ENCODE results near the gene CDKN1B.
A peak's percentile ranks its signal among the peaks of the same experiment; 100 is the strongest.

CDKN1B gene

DNA sequence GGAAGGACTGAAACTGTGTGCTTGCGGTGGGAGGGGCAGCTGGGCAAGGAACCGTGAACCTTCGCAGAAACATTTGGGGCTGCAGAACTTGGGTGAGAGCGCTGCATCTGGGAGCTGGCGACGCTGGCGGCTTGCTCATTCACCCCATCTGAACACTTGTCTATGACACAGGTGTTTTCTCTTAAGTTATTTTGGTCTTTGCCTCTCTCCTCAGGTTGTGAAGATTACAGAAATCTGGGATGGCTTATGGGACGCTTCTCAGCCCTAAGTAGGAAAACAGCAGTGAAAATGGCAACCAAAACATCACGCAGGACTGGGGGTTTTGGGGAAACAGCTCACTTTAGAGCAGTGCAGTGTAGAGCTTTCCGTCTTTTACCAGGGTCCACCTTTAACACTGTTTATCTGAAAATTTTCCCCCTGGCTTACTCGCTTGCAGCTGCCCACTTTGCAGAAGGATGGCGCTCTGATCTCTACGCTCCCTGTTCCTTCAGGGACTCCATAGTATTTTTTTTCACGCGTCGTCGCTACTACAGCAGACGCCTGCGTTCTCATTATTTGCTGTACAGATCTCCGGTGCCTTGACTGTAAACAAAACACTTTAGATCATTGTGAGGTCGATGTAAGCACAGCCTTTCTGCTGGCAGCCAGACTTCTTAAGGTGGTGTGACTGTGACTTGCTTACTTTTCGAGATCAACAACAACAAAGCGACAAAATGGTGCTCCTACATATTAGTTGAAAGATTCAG lies 2.7 kb upstream of the CDKN1B start:
- Histone ChIP-seq H3K79me2 (ENCODE audit: insufficient read depth, low read length) (peaks cover 21% of the 10 kb centered on the region), H3K9ac (ENCODE audit: low read length) (peak overlapping the region; percentile 92), H3F3A (ENCODE audit: insufficient read depth, low read length) (no peaks in the 10 kb centered on the region), H3K36me3 (ENCODE audit: insufficient read depth, low read length) (peaks cover 17% of the 10 kb centered on the region), H2AFZ (ENCODE audit: low read length) (no peak overlapping the region), H3K9me2 (ENCODE audit: low read depth, low read length) (no peaks in the 10 kb centered on the region), H3K4me3 (ENCODE audit: low read depth, low read length, poor library complexity, severe bottlenecking) (peak overlapping the region; percentile 88), H3K27ac (ENCODE audit: low read depth, low read length, poor library complexity, severe bottlenecking) (peak overlapping the region; percentile 98), H3K9me3 (ENCODE audit: low read length) (no peaks in the 10 kb centered on the region), H4K20me1 (ENCODE audit: insufficient read depth, low read length) (no peaks in the 10 kb centered on the region), H3K4me2 (ENCODE audit: low read length) (peak overlapping the region; percentile 83), H3K4me1 (ENCODE audit: insufficient read depth, low read length, severe bottlenecking) (peaks cover 40% of the 10 kb centered on the region), H3K27me3 (ENCODE audit: insufficient read depth, low read length) (no peaks in the 10 kb centered on the region)
- TF ChIP-seq, protein P1, sequence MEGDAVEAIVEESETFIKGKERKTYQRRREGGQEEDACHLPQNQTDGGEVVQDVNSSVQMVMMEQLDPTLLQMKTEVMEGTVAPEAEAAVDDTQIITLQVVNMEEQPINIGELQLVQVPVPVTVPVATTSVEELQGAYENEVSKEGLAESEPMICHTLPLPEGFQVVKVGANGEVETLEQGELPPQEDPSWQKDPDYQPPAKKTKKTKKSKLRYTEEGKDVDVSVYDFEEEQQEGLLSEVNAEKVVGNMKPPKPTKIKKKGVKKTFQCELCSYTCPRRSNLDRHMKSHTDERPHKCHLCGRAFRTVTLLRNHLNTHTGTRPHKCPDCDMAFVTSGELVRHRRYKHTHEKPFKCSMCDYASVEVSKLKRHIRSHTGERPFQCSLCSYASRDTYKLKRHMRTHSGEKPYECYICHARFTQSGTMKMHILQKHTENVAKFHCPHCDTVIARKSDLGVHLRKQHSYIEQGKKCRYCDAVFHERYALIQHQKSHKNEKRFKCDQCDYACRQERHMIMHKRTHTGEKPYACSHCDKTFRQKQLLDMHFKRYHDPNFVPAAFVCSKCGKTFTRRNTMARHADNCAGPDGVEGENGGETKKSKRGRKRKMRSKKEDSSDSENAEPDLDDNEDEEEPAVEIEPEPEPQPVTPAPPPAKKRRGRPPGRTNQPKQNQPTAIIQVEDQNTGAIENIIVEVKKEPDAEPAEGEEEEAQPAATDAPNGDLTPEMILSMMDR (IDR thresholded peaks at IDR 0.05; ENCODE audit: low read length), result peak; percentile 50
- TF ChIP-seq EZH2 (IDR thresholded peaks at IDR 0.05; ENCODE audit: borderline replicate concordance, low read length), result no peak

DNA sequence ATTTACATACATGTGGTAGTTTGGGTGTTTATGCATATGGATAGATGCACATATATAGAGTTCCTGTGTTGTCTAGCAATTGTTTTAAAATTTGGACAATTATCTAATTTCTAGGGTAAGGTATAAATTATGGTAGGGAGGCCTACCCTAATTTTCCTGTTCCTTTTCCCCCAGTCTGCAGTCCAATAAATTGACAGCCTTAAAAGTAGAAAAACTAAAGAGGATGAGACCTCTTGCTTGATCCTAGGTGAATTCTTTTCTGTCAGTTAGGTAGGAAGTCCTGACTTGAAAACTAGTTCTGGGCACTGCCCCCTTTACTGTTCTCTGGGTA lies 2.1 kb upstream of the CDKN1B start:
- peak overlapping the region; percentile 88 for H3K4me3 ChIP-seq (ENCODE audit: low read depth, low read length, poor library complexity, severe bottlenecking)
- peaks cover 23% of the 10 kb centered on the region for H3K36me3 ChIP-seq (ENCODE audit: insufficient read depth, low read length)
- H2AFZ ChIP-seq (ENCODE audit: low read length), result no peak overlapping the region
- H3K4me2 ChIP-seq (ENCODE audit: low read length), result peak overlapping the region; percentile 83
- TF ChIP-seq, protein P1 (IDR thresholded peaks at IDR 0.05; ENCODE audit: low read length), result no peak
- TF ChIP-seq EZH2 (IDR thresholded peaks at IDR 0.05; ENCODE audit: borderline replicate concordance, low read length), result no peak
- H4K20me1 ChIP-seq (ENCODE audit: insufficient read depth, low read length), result no peaks in the 10 kb centered on the region
- peaks cover 27% of the 10 kb centered on the region for H3K79me2 ChIP-seq (ENCODE audit: insufficient read depth, low read length)
- H3K27ac ChIP-seq (ENCODE audit: low read depth, low read length, poor library complexity, severe bottlenecking), result peak overlapping the region; percentile 98
- no peaks in the 10 kb centered on the region for H3K27me3 ChIP-seq (ENCODE audit: insufficient read depth, low read length)
- peaks cover 47% of the 10 kb centered on the region for H3K4me1 ChIP-seq (ENCODE audit: insufficient read depth, low read length, severe bottlenecking)
- peak overlapping the region; percentile 92 for H3K9ac ChIP-seq (ENCODE audit: low read length)
- H3F3A ChIP-seq (ENCODE audit: insufficient read depth, low read length), result no peaks in the 10 kb centered on the region; the same call in 1 of the 2 replicates
- no peaks in the 10 kb centered on the region for H3K9me3 ChIP-seq (ENCODE audit: low read length)
- H3K9me2 ChIP-seq (ENCODE audit: low read depth, low read length), result no peaks in the 10 kb centered on the region

DNA sequence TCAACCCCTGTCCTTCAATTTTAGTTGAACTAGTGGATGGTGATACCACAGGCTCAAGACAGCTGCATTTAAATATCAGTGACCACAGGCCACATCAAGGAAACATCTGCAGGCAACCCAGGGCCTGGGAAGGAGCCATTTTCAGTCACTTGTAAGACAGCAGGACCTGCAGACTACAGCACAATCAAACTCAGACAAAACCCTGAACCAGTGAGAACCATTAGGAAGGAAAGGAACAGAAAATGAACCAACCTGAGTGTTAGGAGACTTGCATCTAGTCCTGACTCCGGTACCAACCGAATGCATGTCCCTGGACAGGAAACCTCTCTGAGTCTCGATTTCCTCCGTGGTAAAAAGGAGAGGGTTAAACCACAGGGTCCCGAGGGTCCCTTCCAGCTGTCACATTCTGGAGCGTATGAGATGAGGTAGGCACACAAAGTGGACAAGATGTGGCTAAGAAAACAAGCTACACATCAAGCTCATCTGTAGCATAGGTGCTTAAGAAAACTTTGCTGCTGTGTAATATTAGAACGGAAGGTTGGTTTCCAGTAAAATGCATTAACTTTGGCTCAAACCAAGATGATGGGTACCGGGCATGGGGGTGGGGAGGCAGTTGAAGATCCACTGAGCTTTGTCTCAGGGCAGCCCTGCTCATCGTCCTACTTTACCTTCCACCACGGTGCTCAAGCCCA lies 1.6 kb upstream of the CDKN1B start:
- no peaks in the 10 kb centered on the region for H4K20me1 ChIP-seq (ENCODE audit: insufficient read depth, low read length)
- H3K9me2 ChIP-seq (ENCODE audit: low read depth, low read length), result no peaks in the 10 kb centered on the region
- no peaks in the 10 kb centered on the region for H3K27me3 ChIP-seq (ENCODE audit: insufficient read depth, low read length)
- peak overlapping the region; percentile 88 for H3K4me3 ChIP-seq (ENCODE audit: low read depth, low read length, poor library complexity, severe bottlenecking)
- peak overlapping the region; percentile 92 for H3K9ac ChIP-seq (ENCODE audit: low read length)
- H3K4me1 ChIP-seq (ENCODE audit: insufficient read depth, low read length, severe bottlenecking), result peaks cover 52% of the 10 kb centered on the region
- peak overlapping the region; percentile 98 for H3K27ac ChIP-seq (ENCODE audit: low read depth, low read length, poor library complexity, severe bottlenecking)
- H3K36me3 ChIP-seq (ENCODE audit: insufficient read depth, low read length), result peaks cover 28% of the 10 kb centered on the region
- TF ChIP-seq, protein P1 (IDR thresholded peaks at IDR 0.05; ENCODE audit: low read length), result no peak
- TF ChIP-seq EZH2 (IDR thresholded peaks at IDR 0.05; ENCODE audit: borderline replicate concordance, low read length), result no peak
- H3K9me3 ChIP-seq (ENCODE audit: low read length), result no peaks in the 10 kb centered on the region
- H3K4me2 ChIP-seq (ENCODE audit: low read length), result peak overlapping the region; percentile 83
- H3K79me2 ChIP-seq (ENCODE audit: insufficient read depth, low read length), result peaks cover 32% of the 10 kb centered on the region
- H2AFZ ChIP-seq (ENCODE audit: low read length), result no peak overlapping the region
- no peaks in the 10 kb centered on the region; the same call in 1 of the 2 replicates for H3F3A ChIP-seq (ENCODE audit: insufficient read depth, low read length)
